ENCODE measurements around the gene FBXO42.

DNA sequence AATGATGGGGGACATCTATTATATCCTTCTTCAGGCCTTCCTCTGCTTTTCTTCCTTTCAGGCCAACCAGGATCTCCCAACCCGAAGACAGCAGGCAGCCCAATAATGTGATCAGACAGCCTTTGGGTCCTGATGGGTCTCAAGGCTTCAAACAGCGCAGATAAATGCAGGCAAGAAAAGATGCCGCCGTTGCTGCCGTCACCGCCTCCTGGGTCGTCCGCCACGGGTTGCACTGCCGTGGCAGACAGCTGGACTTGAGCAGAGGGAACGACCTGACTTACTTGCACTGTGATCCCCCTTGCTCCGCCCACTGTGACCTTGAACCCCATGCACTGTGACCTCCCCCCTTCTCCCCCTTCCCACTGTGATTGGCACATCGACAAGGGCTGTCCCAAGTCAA is 42.7 kb upstream of the FBXO42 start:
- TF ChIP-seq, protein P1, sequence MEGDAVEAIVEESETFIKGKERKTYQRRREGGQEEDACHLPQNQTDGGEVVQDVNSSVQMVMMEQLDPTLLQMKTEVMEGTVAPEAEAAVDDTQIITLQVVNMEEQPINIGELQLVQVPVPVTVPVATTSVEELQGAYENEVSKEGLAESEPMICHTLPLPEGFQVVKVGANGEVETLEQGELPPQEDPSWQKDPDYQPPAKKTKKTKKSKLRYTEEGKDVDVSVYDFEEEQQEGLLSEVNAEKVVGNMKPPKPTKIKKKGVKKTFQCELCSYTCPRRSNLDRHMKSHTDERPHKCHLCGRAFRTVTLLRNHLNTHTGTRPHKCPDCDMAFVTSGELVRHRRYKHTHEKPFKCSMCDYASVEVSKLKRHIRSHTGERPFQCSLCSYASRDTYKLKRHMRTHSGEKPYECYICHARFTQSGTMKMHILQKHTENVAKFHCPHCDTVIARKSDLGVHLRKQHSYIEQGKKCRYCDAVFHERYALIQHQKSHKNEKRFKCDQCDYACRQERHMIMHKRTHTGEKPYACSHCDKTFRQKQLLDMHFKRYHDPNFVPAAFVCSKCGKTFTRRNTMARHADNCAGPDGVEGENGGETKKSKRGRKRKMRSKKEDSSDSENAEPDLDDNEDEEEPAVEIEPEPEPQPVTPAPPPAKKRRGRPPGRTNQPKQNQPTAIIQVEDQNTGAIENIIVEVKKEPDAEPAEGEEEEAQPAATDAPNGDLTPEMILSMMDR (IDR thresholded peaks at IDR 0.05) = no peak
- TF ChIP-seq EZH2 (IDR thresholded peaks at IDR 0.05) = no peak
- no peak for TF ChIP-seq EZH2phosphoT487 (IDR thresholded peaks at IDR 0.05)
